ENCODE results near the gene CES2.
"Not testable (repeated sequence)": the region's sequence is repeated elsewhere in the genome, so short reads cannot be mapped to it uniquely, and the experiment has no call there.

Gene CES2

GRCh38 chr16:66934138-66934838, 1.0 kb upstream of the CES2 start, which contains the start of gene CIAO2B:
CIAO2B (minus strand) TSS chr16:66934402; CDS start chr16:66934364, 38 bp downstream.
- H3K4me3 Mint-ChIP-seq: peak within 1 kb of the TSS; percentile 98
- DNase-seq: peak; percentile 90
- H3K27ac Mint-ChIP-seq: peak within 1 kb of the TSS; percentile 90
- no peak for TF ChIP-seq CTCF (IDR thresholded peaks at IDR 0.05)
- H3K4me1 Mint-ChIP-seq: peaks cover 45% of the 10 kb centered on the region
- peaks cover 12% of the 10 kb centered on the region for H3K36me3 Mint-ChIP-seq (ENCODE audit: low read depth)
- H3K9me3 Mint-ChIP-seq: no peaks in the 10 kb centered on the region
- peaks cover 3% of the 10 kb centered on the region for H3K27me3 Mint-ChIP-seq (ENCODE audit: low read depth, poor library complexity)

GRCh38 chr16:66934839-66935313, 440 bp upstream of the CES2 start:
- Mint-ChIP-seq H3K4me3 (peak overlapping the region; percentile 98), H3K4me1 (peaks cover 45% of the 10 kb centered on the region), H3K36me3 (ENCODE audit: low read depth) (peaks cover 15% of the 10 kb centered on the region), H3K27ac (peak overlapping the region; percentile 90)
- H3K27me3 Mint-ChIP-seq (ENCODE audit: low read depth, poor library complexity); DNase-seq; H3K9me3 Mint-ChIP-seq: not testable (repeated sequence)

GRCh38 chr16:66936462-66936861, 1.1 kb downstream of the CES2 start:
- TF ChIP-seq CTCF (IDR thresholded peaks at IDR 0.05): no peak
- Mint-ChIP-seq H3K27ac (no peak overlapping the region), H3K9me3 (no peaks in the 10 kb centered on the region), H3K4me3 (peak overlapping the region; percentile 98), H3K36me3 (ENCODE audit: low read depth) (peaks cover 18% of the 10 kb centered on the region), H3K27me3 (ENCODE audit: low read depth, poor library complexity) (peaks cover 8% of the 10 kb centered on the region), H3K4me1 (peaks cover 45% of the 10 kb centered on the region)
- DNase-seq: no peak

- H3K27me3 Mint-ChIP-seq (ENCODE audit: low read depth, poor library complexity): peaks cover 9% of the 10 kb centered on the region
- no peaks in the 10 kb centered on the region for H3K9me3 Mint-ChIP-seq
- no peak for TF ChIP-seq CTCF (IDR thresholded peaks at IDR 0.05)
- peaks cover 16% of the 10 kb centered on the region for H3K36me3 Mint-ChIP-seq (ENCODE audit: low read depth)
- no peak for DNase-seq
- H3K4me3 Mint-ChIP-seq: peak overlapping the region; percentile 33
- H3K27ac Mint-ChIP-seq: no peak overlapping the region
- peaks cover 45% of the 10 kb centered on the region for H3K4me1 Mint-ChIP-seq
Observed at GRCh38 chr16:66936889-66937554, 1.7 kb downstream of the CES2 start.

- peak overlapping the region; percentile 33 for H3K4me3 Mint-ChIP-seq
- H3K9me3 Mint-ChIP-seq: no peaks in the 10 kb centered on the region
- H3K36me3 Mint-ChIP-seq (ENCODE audit: low read depth): peaks cover 24% of the 10 kb centered on the region
- no peak overlapping the region for H3K27ac Mint-ChIP-seq
- no peak for DNase-seq
- no peak for TF ChIP-seq CTCF (IDR thresholded peaks at IDR 0.05)
- H3K27me3 Mint-ChIP-seq (ENCODE audit: low read depth, poor library complexity): peaks cover 9% of the 10 kb centered on the region
- peaks cover 41% of the 10 kb centered on the region for H3K4me1 Mint-ChIP-seq
Observed at GRCh38 chr16:66937725-66938337, 2.5 kb downstream of the CES2 start.

- Mint-ChIP-seq H3K4me1 (peaks cover 26% of the 10 kb centered on the region), H3K36me3 (ENCODE audit: low read depth) (peaks cover 28% of the 10 kb centered on the region), H3K27ac (no peak overlapping the region), H3K9me3 (no peaks in the 10 kb centered on the region), H3K27me3 (ENCODE audit: low read depth, poor library complexity) (peaks cover 5% of the 10 kb centered on the region), H3K4me3 (no peak overlapping the region)
- TF ChIP-seq CTCF (IDR thresholded peaks at IDR 0.05): no peak
- no peak for DNase-seq
Observed at GRCh38 chr16:66939366-66939765, 4.0 kb downstream of the CES2 start.
